PC-9 (cell line): Measurements from ENCODE around the gene TUBA1C. TPM values are rescaled to one million over a fixed set of nuclear protein-coding genes. Genes with fewer than 3 reads are reported as not detected.

Source experiments
- total RNA-seq: library from RNA; stranded (reverse); gene quantifications from 2 replicates; pipeline ENCODE4 v1.2.3, GENCODE V29; 2021

Gene TUBA1C
- total RNA-seq, 1 experiment from 2014 or later: 490 TPM

Other genes starting within 250 kb of the TUBA1C start
- 48.8 and 53.6 TPM in 2 replicates for gene PRKAG1, start 246.3 kb upstream of the TUBA1C start, total RNA-seq
- gene KMT2D, start 204.3 kb upstream of the TUBA1C start, total RNA-seq: 94.0 and 97.9 TPM in 2 replicates
- gene RHEBL1, start 195.1 kb upstream of the TUBA1C start, total RNA-seq: 2.9 and 3.4 TPM in 2 replicates
- gene DHH, start 170.3 kb upstream of the TUBA1C start, total RNA-seq: 0.13 and 0.28 TPM in 2 replicates
- 53.9 and 63.3 TPM in 2 replicates for gene LMBR1L, start 154.2 kb upstream of the TUBA1C start, total RNA-seq
- 930 and 1,061 TPM in 2 replicates for gene TUBA1B, start 133.7 kb upstream of the TUBA1C start, total RNA-seq
- gene TUBA1A, start 76.0 kb upstream of the TUBA1C start, total RNA-seq: 14.1 and 14.2 TPM in 2 replicates
- 0.46 and 0.60 TPM in 2 replicates for gene PRPH, start 30.1 kb downstream of the TUBA1C start, total RNA-seq
- 79.4 and 79.9 TPM in 2 replicates for gene TROAP, start 58.2 kb downstream of the TUBA1C start, total RNA-seq
- gene C1QL4, start 72.1 kb downstream of the TUBA1C start, total RNA-seq: 0.18 and 0.22 TPM in 2 replicates
- 3.7 and 4.7 TPM in 2 replicates for gene DNAJC22, start 81.8 kb downstream of the TUBA1C start, total RNA-seq
- gene SPATS2, start 102.4 kb downstream of the TUBA1C start, total RNA-seq: 65.1 and 84.3 TPM in 2 replicates